Measurements from ENCODE around the gene FBXO41. TPM values are rescaled to one million over a fixed set of nuclear protein-coding genes. Genes with fewer than 3 reads are reported as not detected.

Gene FBXO41
- total RNA-seq, 4 donors from 2014 or later, result 0.13 to 0.82 (median 0.23) TPM; not detected in 1

DNA sequence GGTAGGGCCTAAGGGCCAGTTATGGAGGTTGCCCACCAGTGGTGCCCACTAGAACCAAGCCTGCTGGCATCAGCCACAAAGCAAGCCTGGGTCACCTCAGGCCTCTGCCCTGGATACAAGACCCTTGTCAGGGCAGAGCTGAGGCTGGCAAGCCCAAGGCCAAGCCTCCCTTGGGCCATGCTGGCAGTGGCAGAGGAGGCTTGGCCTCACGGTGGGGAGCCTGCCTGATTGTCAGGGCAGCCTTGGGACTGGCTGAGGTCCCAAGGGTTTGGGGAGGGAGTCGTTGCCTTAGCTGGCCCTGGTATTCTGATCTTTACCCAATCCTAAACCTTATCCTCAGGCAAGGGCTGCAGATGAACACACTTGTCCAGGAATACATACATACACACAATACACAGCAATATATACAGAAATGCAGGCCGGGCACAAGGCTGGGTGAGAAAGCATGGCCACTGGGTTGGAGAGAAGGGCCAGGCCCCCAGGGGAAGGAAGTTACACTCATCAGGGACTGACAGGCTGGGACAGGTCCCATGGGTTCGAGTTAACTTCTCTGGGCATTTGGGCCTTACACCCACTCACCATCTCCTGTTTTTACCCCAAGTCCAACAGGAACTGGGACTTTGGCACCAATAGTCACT lies 29.2 kb downstream of the FBXO41 start:
- no peak overlapping the region for H3K4me3 ChIP-seq
- in situ Hi-C loops (cut with MboI; ENCODE audit: low sequenced_read_pairs in 4 of 4), result no loop called here
- no peaks in the 10 kb centered on the region for H3K27me3 ChIP-seq
- no peak overlapping the region for H3K27ac ChIP-seq
- H3K36me3 ChIP-seq, result peaks cover 0 to 48% of the 10 kb centered on the region in 2 donors
- no peak for TF ChIP-seq POLR2A (IDR thresholded peaks at IDR 0.05)
- TF ChIP-seq, protein P1, sequence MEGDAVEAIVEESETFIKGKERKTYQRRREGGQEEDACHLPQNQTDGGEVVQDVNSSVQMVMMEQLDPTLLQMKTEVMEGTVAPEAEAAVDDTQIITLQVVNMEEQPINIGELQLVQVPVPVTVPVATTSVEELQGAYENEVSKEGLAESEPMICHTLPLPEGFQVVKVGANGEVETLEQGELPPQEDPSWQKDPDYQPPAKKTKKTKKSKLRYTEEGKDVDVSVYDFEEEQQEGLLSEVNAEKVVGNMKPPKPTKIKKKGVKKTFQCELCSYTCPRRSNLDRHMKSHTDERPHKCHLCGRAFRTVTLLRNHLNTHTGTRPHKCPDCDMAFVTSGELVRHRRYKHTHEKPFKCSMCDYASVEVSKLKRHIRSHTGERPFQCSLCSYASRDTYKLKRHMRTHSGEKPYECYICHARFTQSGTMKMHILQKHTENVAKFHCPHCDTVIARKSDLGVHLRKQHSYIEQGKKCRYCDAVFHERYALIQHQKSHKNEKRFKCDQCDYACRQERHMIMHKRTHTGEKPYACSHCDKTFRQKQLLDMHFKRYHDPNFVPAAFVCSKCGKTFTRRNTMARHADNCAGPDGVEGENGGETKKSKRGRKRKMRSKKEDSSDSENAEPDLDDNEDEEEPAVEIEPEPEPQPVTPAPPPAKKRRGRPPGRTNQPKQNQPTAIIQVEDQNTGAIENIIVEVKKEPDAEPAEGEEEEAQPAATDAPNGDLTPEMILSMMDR (IDR thresholded peaks at IDR 0.05 in 4 of 5, conservative IDR thresholded peaks at IDR 0.05 in 1 of 5), result no peak
- intact Hi-C loops (cut with DNase I; ENCODE audit: low total_unique reads), result no loop called here
- peaks cover 0 to 5% of the 10 kb centered on the region in 2 donors for H3K4me1 ChIP-seq
- H3K9me3 ChIP-seq, result no peaks in the 10 kb centered on the region
- no peak for ATAC-seq
- DNase-seq, result no peak

DNA sequence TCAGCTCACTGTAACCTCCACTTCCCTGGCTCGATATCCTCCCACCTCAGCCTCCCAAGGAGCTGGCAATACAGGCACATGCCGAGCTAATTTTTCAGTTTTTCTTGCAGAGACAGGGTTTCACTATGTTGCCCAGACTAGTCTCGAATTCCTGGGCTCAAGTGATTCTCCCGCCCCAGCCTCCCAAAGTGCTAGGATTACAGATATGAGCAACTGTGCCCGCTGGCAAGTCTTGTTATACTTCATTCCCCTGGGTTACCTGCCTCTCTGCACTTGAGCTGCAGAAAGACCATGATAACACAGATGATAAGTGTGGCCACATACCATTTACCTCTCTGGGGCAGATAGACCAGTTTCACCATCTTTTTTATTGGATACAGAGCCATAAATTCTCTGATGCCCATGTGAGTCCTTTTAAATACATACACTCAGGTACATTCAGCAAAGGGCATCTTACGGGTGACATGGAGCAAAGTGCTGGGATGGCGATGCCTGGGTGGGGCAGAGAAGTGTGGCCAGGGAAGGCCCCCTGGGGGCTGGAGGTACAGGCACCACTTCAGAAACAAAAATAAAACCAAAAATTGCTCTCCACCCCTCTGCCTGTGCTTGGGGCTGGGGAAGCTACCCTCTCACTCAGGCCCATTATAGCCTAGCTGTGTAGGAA lies 29.8 kb downstream of the FBXO41 start:
- Histone ChIP-seq H3K9me3 (no peaks in the 10 kb centered on the region), H3K27ac (no peak overlapping the region), H3K27me3 (no peaks in the 10 kb centered on the region), H3K4me3 (no peak overlapping the region), H3K4me1 (peaks cover 0 to 5% of the 10 kb centered on the region in 2 donors), H3K36me3 (peaks cover 0 to 54% of the 10 kb centered on the region in 2 donors)
- in situ Hi-C loops (cut with MboI; ENCODE audit: low sequenced_read_pairs in 4 of 4) (no loop called here), intact Hi-C loops (cut with DNase I; ENCODE audit: low total_unique reads) (no loop called here)
- ATAC-seq, result no peak
- no peak for DNase-seq
- TF ChIP-seq POLR2A (IDR thresholded peaks at IDR 0.05), result no peak
- TF ChIP-seq, protein P1 (IDR thresholded peaks at IDR 0.05 in 4 of 5, conservative IDR thresholded peaks at IDR 0.05 in 1 of 5), result no peak

DNA sequence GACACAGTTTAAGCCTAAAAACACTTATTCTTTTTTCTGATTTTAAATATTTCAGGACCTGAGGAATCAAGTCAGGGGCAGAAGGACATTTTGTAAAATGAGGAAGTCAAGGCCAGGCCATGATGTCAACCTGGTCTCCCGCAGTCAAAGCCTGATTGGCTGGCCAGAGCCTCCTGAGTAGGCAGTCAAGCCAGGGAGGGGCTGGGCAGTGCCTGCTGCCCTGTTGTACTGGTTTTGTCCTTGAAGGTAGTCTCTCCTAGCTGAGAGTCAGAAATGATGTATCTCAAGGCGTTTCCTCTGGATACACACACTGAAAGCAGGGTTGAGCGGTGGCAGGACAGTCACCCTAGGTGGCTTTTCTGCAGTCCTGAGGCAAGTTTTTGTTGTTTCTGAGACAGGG lies 30.4 kb downstream of the FBXO41 start:
- H3K27ac ChIP-seq, result no peak overlapping the region
- intact Hi-C loops (cut with DNase I; ENCODE audit: low total_unique reads) (no loop called here), in situ Hi-C loops (cut with MboI; ENCODE audit: low sequenced_read_pairs in 4 of 4) (no loop called here)
- DNase-seq (no peak), ATAC-seq (no peak)
- H3K27me3 ChIP-seq, result no peaks in the 10 kb centered on the region
- no peak for TF ChIP-seq POLR2A (IDR thresholded peaks at IDR 0.05)
- TF ChIP-seq, protein P1 (IDR thresholded peaks at IDR 0.05 in 4 of 5, conservative IDR thresholded peaks at IDR 0.05 in 1 of 5), result no peak
- H3K36me3 ChIP-seq, result peaks cover 0 to 60% of the 10 kb centered on the region in 2 donors
- peaks cover 0 to 5% of the 10 kb centered on the region in 2 donors for H3K4me1 ChIP-seq
- H3K9me3 ChIP-seq, result no peaks in the 10 kb centered on the region
- no peak overlapping the region for H3K4me3 ChIP-seq

- TF ChIP-seq, protein P1 (IDR thresholded peaks at IDR 0.05 in 4 of 5, conservative IDR thresholded peaks at IDR 0.05 in 1 of 5), result no peak
- TF ChIP-seq POLR2A (IDR thresholded peaks at IDR 0.05), result no peak
- in situ Hi-C loops (cut with MboI; ENCODE audit: low sequenced_read_pairs in 4 of 4) (no loop called here), intact Hi-C loops (cut with DNase I; ENCODE audit: low total_unique reads) (no loop called here)
- no peaks in the 10 kb centered on the region for H3K27me3 ChIP-seq
- no peak for ATAC-seq
- H3K4me1 ChIP-seq, result peaks cover 0 to 5% of the 10 kb centered on the region in 2 donors
- peaks cover 0 to 65% of the 10 kb centered on the region in 2 donors for H3K36me3 ChIP-seq
- H3K4me3 ChIP-seq, result no peak overlapping the region
- H3K9me3 ChIP-seq, result no peaks in the 10 kb centered on the region
- DNase-seq, result no peak
- no peak overlapping the region for H3K27ac ChIP-seq
These were observed 30.9 kb downstream of the FBXO41 start for GRCh38 chr2:73253400-73253799.
